ENCODE data around the gene NR1D1.

- TF ChIP-seq CTCF (IDR thresholded peaks at IDR 0.05) (no peak), EP300 (IDR thresholded peaks at IDR 0.05) (no peak), POLR2A (IDR thresholded peaks at IDR 0.05; ENCODE audit: low read depth) (no peak)
Measured at GRCh38 chr17:40071313-40072039, 28.9 kb downstream of the NR1D1 start.

Measured in esophagus muscularis mucosa (tissue), 4 donors.